ENCODE results near the gene INTS3.

Gene INTS3

DNA sequence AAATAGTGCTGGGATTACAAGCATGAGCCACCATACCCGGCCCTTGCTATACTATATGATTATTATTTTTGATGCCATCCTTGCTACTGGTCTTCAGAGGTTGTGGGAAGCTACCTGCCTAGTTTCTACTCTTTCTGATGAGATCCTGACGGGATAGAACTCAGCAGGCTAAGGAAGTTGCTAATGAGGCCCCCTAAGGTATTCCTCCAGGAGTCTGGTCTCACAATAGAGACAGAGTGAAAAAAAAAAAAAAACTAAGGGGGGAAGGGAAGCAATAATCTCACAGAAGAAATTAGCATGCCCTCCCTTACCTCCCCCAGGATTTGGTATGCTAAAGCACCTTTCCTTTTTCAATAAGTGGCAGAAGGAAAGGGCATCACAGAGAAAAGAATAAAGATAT, 17.6 kb downstream of the INTS3 start:
- TF ChIP-seq, protein P1, sequence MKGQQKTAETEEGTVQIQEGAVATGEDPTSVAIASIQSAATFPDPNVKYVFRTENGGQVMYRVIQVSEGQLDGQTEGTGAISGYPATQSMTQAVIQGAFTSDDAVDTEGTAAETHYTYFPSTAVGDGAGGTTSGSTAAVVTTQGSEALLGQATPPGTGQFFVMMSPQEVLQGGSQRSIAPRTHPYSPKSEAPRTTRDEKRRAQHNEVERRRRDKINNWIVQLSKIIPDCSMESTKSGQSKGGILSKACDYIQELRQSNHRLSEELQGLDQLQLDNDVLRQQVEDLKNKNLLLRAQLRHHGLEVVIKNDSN (IDR thresholded peaks at IDR 0.05) = no peak
- TF ChIP-seq CREB1 (IDR thresholded peaks at IDR 0.05; ENCODE audit: low read depth) = no peak
- no peak for TF ChIP-seq EGR1 (IDR thresholded peaks at IDR 0.05)
- TF ChIP-seq CEBPB (IDR thresholded peaks at IDR 0.05) = no peak
- no peak for TF ChIP-seq YY1 (IDR thresholded peaks at IDR 0.05; ENCODE audit: low read depth)
- TF ChIP-seq, protein P2, sequence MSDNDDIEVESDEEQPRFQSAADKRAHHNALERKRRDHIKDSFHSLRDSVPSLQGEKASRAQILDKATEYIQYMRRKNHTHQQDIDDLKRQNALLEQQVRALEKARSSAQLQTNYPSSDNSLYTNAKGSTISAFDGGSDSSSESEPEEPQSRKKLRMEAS (IDR thresholded peaks at IDR 0.05) = no peak
- no peak for TF ChIP-seq EP300 (IDR thresholded peaks at IDR 0.05; ENCODE audit: borderline replicate concordance)

DNA sequence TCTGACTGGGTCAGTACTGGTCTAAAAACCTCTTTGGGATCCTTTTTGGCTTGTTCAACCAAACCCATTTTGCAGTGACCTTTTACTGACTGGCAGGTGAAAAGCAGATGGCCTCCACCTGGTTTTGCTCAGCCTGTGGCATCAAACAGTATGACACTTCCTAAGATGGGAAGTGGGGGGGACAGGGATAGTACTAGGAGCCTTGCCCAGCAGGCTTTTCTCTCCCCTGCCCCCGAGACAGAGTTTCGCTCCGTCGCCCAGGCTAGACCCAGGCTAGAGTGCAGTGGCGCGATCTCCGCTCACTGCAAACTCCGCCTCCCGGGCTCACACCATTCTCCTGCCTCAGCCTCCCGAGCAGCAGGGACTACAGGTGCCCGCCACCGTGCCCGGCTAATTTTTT, 18.3 kb downstream of the INTS3 start:
- TF ChIP-seq FOXM1 (IDR thresholded peaks at IDR 0.05; ENCODE audit: borderline replicate concordance, low read depth) (no peak), ZBTB7A (IDR thresholded peaks at IDR 0.05; ENCODE audit: low read depth) (no peak), RAD21 (IDR thresholded peaks at IDR 0.05; ENCODE audit: low read depth) (no peak), NFIC (IDR thresholded peaks at IDR 0.05) (no peak), CEBPB (IDR thresholded peaks at IDR 0.05) (no peak), CREB1 (IDR thresholded peaks at IDR 0.05; ENCODE audit: low read depth) (no peak), TAF1 (IDR thresholded peaks at IDR 0.05; ENCODE audit: low read depth) (no peak), TCF12 (IDR thresholded peaks at IDR 0.05; ENCODE audit: low read depth) (no peak), YY1 (IDR thresholded peaks at IDR 0.05; ENCODE audit: low read depth) (no peak)
- TF ChIP-seq, protein P2 (IDR thresholded peaks at IDR 0.05) = no peak
- TF ChIP-seq, protein P3, sequence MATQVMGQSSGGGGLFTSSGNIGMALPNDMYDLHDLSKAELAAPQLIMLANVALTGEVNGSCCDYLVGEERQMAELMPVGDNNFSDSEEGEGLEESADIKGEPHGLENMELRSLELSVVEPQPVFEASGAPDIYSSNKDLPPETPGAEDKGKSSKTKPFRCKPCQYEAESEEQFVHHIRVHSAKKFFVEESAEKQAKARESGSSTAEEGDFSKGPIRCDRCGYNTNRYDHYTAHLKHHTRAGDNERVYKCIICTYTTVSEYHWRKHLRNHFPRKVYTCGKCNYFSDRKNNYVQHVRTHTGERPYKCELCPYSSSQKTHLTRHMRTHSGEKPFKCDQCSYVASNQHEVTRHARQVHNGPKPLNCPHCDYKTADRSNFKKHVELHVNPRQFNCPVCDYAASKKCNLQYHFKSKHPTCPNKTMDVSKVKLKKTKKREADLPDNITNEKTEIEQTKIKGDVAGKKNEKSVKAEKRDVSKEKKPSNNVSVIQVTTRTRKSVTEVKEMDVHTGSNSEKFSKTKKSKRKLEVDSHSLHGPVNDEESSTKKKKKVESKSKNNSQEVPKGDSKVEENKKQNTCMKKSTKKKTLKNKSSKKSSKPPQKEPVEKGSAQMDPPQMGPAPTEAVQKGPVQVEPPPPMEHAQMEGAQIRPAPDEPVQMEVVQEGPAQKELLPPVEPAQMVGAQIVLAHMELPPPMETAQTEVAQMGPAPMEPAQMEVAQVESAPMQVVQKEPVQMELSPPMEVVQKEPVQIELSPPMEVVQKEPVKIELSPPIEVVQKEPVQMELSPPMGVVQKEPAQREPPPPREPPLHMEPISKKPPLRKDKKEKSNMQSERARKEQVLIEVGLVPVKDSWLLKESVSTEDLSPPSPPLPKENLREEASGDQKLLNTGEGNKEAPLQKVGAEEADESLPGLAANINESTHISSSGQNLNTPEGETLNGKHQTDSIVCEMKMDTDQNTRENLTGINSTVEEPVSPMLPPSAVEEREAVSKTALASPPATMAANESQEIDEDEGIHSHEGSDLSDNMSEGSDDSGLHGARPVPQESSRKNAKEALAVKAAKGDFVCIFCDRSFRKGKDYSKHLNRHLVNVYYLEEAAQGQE (IDR thresholded peaks at IDR 0.05; ENCODE audit: low read depth) = no peak
- TF ChIP-seq, protein P1 (IDR thresholded peaks at IDR 0.05) = no peak

DNA sequence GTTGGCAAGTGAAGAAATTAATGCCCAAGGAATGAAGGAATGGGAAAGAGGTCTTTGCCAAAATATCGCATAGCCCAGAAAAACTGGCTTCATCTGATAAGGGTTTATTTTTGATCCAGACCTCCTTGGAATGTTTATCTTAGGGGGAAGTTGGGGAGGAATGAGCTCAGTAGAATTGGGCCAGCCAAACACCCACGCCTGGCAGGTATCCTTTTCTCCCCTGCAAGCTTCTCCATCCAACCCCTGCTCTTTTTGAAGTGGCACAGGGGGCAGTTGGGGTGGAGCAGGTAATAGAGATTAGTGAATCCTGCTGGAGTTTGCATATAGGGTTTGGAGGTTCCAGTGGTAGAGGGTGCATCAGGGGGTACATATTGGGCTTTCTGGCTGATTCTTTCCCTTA, 21.1 kb downstream of the INTS3 start:
- TF ChIP-seq EP300 (IDR thresholded peaks at IDR 0.05; ENCODE audit: borderline replicate concordance) (no peak), EGR1 (IDR thresholded peaks at IDR 0.05) (no peak), CEBPB (IDR thresholded peaks at IDR 0.05) (no peak), ZBTB7A (IDR thresholded peaks at IDR 0.05; ENCODE audit: low read depth) (no peak), CREB1 (IDR thresholded peaks at IDR 0.05; ENCODE audit: low read depth) (no peak), TEAD4 (IDR thresholded peaks at IDR 0.05) (no peak), YY1 (IDR thresholded peaks at IDR 0.05; ENCODE audit: low read depth) (no peak), FOXM1 (IDR thresholded peaks at IDR 0.05; ENCODE audit: borderline replicate concordance, low read depth) (no peak), NFIC (IDR thresholded peaks at IDR 0.05) (no peak), TAF1 (IDR thresholded peaks at IDR 0.05; ENCODE audit: low read depth) (no peak), RAD21 (IDR thresholded peaks at IDR 0.05; ENCODE audit: low read depth) (no peak), TCF12 (IDR thresholded peaks at IDR 0.05; ENCODE audit: low read depth) (no peak)
- TF ChIP-seq, protein P3 (IDR thresholded peaks at IDR 0.05; ENCODE audit: low read depth) = no peak
- TF ChIP-seq, protein P1 (IDR thresholded peaks at IDR 0.05) = no peak
- TF ChIP-seq, protein P2 (IDR thresholded peaks at IDR 0.05) = no peak

- peak; percentile 87 for TF ChIP-seq RAD21 (IDR thresholded peaks at IDR 0.05; ENCODE audit: low read depth)
- TF ChIP-seq EP300 (IDR thresholded peaks at IDR 0.05; ENCODE audit: borderline replicate concordance) = no peak
Measured at GRCh38 chr1:153749408-153750005, 21.7 kb downstream of the INTS3 start.

- TF ChIP-seq, protein P1 (IDR thresholded peaks at IDR 0.05) = no peak
- TF ChIP-seq EGR1 (IDR thresholded peaks at IDR 0.05) (no peak), NFIC (IDR thresholded peaks at IDR 0.05) (no peak), ZBTB7A (IDR thresholded peaks at IDR 0.05; ENCODE audit: low read depth) (no peak), CREB1 (IDR thresholded peaks at IDR 0.05; ENCODE audit: low read depth) (no peak), TEAD4 (IDR thresholded peaks at IDR 0.05) (no peak), YY1 (IDR thresholded peaks at IDR 0.05; ENCODE audit: low read depth) (no peak), RAD21 (IDR thresholded peaks at IDR 0.05; ENCODE audit: low read depth) (no peak), TAF1 (IDR thresholded peaks at IDR 0.05; ENCODE audit: low read depth) (no peak), CEBPB (IDR thresholded peaks at IDR 0.05) (no peak), EP300 (IDR thresholded peaks at IDR 0.05; ENCODE audit: borderline replicate concordance) (no peak), FOXM1 (IDR thresholded peaks at IDR 0.05; ENCODE audit: borderline replicate concordance, low read depth) (no peak), TCF12 (IDR thresholded peaks at IDR 0.05; ENCODE audit: low read depth) (no peak)
- TF ChIP-seq, protein P3 (IDR thresholded peaks at IDR 0.05; ENCODE audit: low read depth) = no peak
- TF ChIP-seq, protein P2 (IDR thresholded peaks at IDR 0.05) = no peak
Measured at GRCh38 chr1:153750026-153750995, 22.5 kb downstream of the INTS3 start.
